ENCODE results near the gene GMDS.

Gene GMDS

GRCh38 chr6:1738558-1739081 is 506.8 kb downstream of the GMDS start:
- no peak for DNase-seq (ENCODE audit: low spot score)

- DNase-seq (ENCODE audit: low spot score), result no peak
Observed at GRCh38 chr6:1737463-1738311, 507.7 kb downstream of the GMDS start.

DNA sequence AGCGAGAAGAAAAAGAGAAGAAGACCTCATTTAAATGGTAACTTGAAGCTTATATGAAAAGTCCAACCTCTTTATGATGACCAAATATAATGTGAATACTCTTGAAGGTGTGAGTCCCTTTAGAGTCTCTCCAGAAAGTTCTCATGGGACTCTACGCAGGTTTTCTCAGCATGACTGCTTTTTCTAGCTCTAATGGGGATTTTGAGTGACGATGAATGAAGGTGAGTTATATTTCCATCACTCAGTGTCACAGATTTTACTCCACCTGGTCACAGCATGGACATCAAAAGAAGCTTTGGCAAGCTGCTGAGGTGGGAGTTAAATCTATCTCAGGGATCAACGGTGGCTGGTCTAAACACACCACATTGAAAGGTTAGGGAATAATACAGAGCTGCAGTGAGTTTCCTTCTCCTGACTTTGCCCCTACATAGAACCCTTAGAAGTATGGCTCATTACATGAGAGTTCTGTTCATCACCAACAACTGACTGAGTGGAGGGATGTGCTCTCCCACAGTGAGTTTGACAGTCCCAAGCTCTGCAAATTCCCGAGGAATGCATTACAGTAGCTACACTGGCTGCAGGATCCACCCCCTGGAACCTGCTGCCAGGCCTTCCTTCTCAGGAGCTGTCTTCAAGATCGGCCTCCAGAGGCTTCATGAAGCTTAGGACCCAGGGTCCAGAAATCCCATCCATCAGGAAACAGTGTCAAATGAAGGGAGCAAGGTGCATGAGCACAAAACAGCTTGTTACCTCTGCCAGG is 508.9 kb downstream of the GMDS start:
- no peak for DNase-seq (ENCODE audit: low spot score)

GRCh38 chr6:1735239-1735803 is 510.1 kb downstream of the GMDS start:
- DNase-seq (ENCODE audit: low spot score), result no peak

DNA sequence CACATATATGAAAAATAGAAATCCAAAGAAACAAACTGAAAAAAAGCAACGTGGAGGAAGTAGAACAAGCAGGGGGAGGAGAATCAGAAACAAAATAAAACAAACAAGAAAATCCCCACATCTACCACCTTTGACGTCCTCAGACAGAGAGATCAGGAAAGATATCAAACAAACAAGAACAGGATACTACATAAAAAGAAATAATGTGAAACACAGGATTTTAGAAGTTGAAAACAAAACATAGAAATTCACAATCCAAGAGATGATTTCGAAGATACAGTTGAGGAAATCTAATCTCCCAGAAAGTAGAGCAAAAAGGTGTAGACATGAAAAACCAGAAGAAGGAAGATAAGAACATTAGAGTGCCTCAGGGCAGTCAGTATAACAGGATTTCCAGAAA is 514.5 kb downstream of the GMDS start:
- no peak for DNase-seq (ENCODE audit: low spot score)

DNA sequence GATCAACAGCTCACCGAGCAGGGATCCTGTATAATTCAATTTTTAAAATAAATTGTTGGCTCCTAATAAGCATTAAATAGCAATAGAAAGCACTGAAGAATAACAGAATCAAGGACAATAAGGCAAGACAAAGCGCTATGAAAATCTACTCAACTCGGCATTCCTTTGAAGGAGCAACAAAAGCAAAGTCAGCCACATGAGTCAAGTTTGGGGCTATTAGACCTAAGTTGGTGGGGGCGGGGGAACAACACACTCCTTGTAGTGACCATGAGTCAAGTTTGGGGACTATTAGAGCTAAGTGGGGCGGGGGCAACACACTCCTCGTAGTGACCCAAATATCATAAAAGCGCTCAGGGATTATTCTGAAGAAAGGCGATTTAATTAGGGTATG is 515.7 kb downstream of the GMDS start:
- DNase-seq (ENCODE audit: low spot score), result no peak

DNA sequence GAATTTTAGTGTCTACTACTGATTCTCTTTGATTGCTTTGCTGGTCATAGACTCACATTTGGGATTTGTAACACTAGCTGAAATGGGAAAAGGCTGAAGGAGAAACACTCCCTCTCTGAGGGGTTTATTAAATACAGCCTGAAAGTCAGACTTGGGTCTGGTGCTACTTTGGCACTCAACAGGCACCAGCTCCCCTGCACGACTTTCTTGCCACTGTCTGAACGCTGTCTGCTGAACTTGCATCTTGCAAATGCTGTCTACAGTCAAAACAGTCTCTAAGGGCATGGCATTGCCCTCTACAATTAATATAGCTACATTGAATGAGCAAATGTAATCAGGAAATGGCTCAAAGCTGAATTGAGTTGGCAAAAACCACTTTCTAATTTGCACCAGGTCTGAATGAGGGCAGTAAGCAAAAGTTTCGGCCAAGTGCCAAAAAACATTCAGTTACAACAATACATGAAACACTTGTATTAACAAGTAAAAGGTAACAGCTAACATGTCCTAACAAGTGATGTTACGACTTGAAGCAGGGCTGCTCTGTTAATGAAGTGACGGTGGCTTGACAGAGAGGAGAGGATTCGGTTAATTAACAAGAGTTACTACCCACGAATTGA is 516.2 kb downstream of the GMDS start:
- no peak for DNase-seq (ENCODE audit: low spot score)

DNA sequence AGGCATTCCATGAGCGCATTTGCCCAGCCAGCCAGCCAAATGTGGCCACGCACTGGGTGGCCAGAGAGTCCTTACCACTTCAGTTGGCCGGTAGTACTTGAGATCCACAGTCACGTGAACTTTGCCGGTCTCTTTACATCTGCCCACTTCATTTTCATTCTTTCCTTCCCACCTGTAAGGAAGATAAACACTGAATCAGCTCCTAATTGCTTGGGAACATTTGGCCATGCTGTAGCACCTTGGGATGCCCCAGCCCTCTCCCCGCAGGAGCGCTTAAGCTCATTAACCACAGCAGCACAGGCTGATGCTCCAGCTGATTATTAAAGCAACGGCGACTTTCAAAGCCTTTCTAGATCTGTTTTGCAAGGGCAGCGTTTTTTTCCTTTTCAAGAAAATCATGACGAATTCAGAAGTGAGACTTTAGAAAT is 519.0 kb downstream of the GMDS start:
- no peak for DNase-seq (ENCODE audit: low spot score)

GRCh38 chr6:1724616-1725015 is 520.8 kb downstream of the GMDS start:
- DNase-seq (ENCODE audit: low spot score), result no peak

GRCh38 chr6:1724124-1724523 is 521.3 kb downstream of the GMDS start:
- no peak for DNase-seq (ENCODE audit: low spot score)

- DNase-seq (ENCODE audit: low spot score), result no peak
Observed at GRCh38 chr6:1722801-1723200, 522.6 kb downstream of the GMDS start.

DNA sequence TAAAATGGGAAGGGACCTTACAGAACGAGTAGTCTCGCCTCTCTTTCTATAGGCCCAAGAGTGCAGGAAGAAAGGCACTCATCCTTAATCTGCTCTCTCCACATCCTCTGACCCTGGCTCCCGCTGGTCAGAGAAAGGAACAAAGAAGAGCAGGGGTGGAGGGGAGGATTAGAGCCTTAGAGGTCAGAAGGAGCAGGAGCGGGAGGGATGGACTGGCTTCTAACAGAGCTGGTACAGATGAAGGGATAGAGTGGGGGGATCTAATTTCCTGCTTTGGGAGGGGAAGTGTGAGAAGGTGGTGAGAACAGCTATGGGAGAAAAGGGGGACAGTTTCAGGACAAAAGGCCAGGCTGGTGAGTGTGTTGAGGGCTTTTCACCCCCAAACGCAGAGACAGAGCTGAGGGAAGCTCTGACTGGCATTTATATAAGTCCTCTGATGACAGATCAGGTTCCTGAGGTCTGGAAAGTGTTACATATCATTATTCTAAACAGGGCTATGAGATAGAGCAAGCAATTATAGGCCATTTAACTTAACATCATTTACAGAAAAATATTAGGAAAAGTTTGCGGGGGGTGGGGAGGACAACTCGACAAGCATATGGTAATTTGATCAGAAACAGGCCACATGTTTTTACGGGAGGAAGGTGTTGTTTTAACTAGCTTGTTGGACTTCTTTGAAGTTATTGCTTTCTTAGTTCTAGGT is 524.6 kb downstream of the GMDS start:
- DNase-seq (ENCODE audit: low spot score), result no peak

GRCh38 chr6:1719922-1720321 is 525.5 kb downstream of the GMDS start:
- no peak for DNase-seq (ENCODE audit: low spot score)

- no peak for DNase-seq (ENCODE audit: low spot score)
Observed at GRCh38 chr6:1716868-1717267, 528.5 kb downstream of the GMDS start.

GRCh38 chr6:1716396-1716795 is 529.0 kb downstream of the GMDS start:
- no peak for DNase-seq (ENCODE audit: low spot score)

DNA sequence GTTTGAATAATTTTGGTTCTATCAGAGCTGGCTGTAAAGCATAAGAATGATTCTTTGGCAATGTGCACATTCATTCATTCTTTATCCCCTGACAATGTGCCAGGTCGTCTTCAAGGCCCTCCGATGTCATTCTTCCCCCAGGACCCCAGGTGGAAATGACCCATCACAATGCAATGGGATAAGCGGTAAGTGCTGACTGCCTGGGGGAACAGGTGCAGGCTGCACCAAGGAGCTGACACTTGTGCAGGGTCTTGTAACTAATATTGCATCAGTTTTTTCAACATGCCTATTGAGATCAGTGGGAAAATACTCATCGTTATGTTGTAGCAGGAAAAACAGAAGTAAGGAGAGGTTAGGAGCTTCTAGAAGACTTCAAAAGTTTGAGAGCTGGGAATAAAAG is 530.1 kb downstream of the GMDS start:
- no peak for DNase-seq (ENCODE audit: low spot score)

- DNase-seq (ENCODE audit: low spot score), result no peak
Observed at GRCh38 chr6:1714654-1715053, 530.8 kb downstream of the GMDS start.

GRCh38 chr6:1713016-1713600 is 532.3 kb downstream of the GMDS start:
- no peak for DNase-seq (ENCODE audit: low spot score)

- DNase-seq (ENCODE audit: low spot score), result no peak
Observed at GRCh38 chr6:1712451-1712850, 533.0 kb downstream of the GMDS start.

DNA sequence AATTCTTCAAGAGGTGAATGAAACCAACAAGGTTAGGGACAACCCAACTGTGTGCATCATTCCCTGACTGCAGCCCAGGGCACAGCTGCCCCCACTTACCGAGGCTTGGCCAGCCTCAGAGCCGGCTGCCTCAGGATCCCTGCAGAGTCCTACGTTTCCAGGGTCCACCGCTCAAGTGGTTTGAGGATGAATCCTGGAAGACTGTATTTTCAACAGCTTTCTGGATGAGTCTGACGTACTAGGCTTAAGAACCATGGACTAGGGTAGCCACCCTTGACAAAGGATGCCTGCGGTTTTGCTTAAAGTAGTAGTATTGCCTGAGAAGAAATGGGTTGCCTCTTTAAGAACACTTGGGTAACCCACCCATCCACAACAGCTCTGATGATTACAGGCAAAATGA is 534.3 kb downstream of the GMDS start:
- DNase-seq (ENCODE audit: low spot score), result no peak

DNA sequence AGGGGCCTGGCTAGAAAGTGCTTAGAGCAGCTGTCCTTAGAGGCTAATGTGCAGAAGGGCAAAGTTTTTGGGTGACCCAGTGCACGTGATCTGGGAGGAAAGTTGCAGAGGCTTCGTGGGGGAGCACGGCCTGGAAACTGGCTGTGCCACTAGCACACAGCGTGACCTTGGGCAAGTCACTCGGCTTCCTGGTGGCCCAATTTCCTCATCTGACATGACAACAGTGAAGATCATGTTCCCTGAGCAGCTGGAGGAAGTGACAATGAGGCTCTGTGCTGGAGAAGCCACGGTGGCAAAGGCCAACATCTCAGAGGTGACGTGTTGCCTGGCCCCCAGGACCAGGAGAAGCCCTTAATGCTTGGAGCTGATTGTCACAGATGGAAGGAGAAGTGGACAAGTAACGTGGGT is 536.2 kb downstream of the GMDS start:
- DNase-seq (ENCODE audit: low spot score), result no peak
